Mesenchymal stem cell (in vitro differentiated cells and primary cell): ENCODE results near the gene C5orf47.

ENCODE experiments used
- DNase-seq: peaks from one replicate; pipeline ENCODE4 v3.0.0-alpha.2; 2013
- H2AFZ ChIP-seq: one replicate; pipeline ENCODE4 v1.6.1; 2013; ENCODE audit warnings: low read depth, mild to moderate bottlenecking, control low read depth, inconsistent platforms, low read length, moderate library complexity
- H2AK5ac ChIP-seq: 2 replicates; pipeline ENCODE4 v1.6.1; 2013; ENCODE audit warnings: low read length, moderate library complexity, mild to moderate bottlenecking, inconsistent platforms; ENCODE audit not compliant: severe bottlenecking
- H2BK120ac ChIP-seq: one replicate; pipeline ENCODE4 v1.6.1; 2013; ENCODE audit warnings: low read depth, mild to moderate bottlenecking, inconsistent platforms, low read length, moderate library complexity
- H2BK12ac ChIP-seq, 2 experiments: one replicate each; pipeline ENCODE4 v1.6.1; 2013; ENCODE audit warnings: inconsistent platforms in 2 of 2, low read length in 2 of 2, mild to moderate bottlenecking in 2 of 2, moderate library complexity in 2 of 2, control low read depth in 1 of 2
- H2BK15ac ChIP-seq: one replicate; pipeline ENCODE4 v1.6.1; 2013; ENCODE audit warnings: mild to moderate bottlenecking, low read depth, inconsistent platforms; ENCODE audit not compliant: poor library complexity, severe bottlenecking
- H2BK5ac ChIP-seq: 2 replicates; pipeline ENCODE4 v1.6.1; 2013; ENCODE audit warnings: low read depth, mild to moderate bottlenecking, low read length, control low read depth, inconsistent platforms; ENCODE audit not compliant: poor library complexity, severe bottlenecking
- H3K14ac ChIP-seq, 2 experiments: one replicate each; pipeline ENCODE4 v1.6.1; 2013; ENCODE audit warnings: inconsistent platforms in 2 of 2, low read length in 2 of 2, control low read depth in 1 of 2, mild to moderate bottlenecking in 1 of 2, moderate library complexity in 1 of 2
- H3K18ac ChIP-seq, 2 experiments: one replicate each; pipeline ENCODE4 v1.6.1; 2013; ENCODE audit warnings: inconsistent platforms in 2 of 2, low read length in 2 of 2, control low read depth in 1 of 2, low read depth in 1 of 2, mild to moderate bottlenecking in 1 of 2
- H3K23ac ChIP-seq, 2 experiments: one replicate each; pipeline ENCODE4 v1.6.1; 2013; ENCODE audit warnings: inconsistent platforms in 2 of 2, low read length in 2 of 2, mild to moderate bottlenecking in 2 of 2, moderate library complexity in 2 of 2, control low read depth in 1 of 2
- H3K27ac ChIP-seq: 2 replicates; pipeline ENCODE4 v1.5.1; 2013; ENCODE audit warnings: mild to moderate bottlenecking, moderate library complexity, low read length, control low read depth, inconsistent platforms; ENCODE audit not compliant: poor library complexity, severe bottlenecking
- H3K27me3 ChIP-seq, 2 experiments: 2 replicates each; pipeline versions ENCODE4 v1.6.1 to v1.7.0; 2013; ENCODE audit warnings: low read length in 2 of 2, mild to moderate bottlenecking in 2 of 2, moderate library complexity in 2 of 2, control low read depth in 1 of 2, inconsistent platforms in 1 of 2; ENCODE audit not compliant: control insufficient read depth in 1 of 2, insufficient read depth in 1 of 2
- H3K36me3 ChIP-seq, 2 experiments: 2 replicates each; pipeline versions ENCODE4 v1.6.1 to v1.7.0; 2013; ENCODE audit warnings: low read length in 2 of 2, control low read depth in 1 of 2, inconsistent platforms in 1 of 2, low read depth in 1 of 2, mild to moderate bottlenecking in 1 of 2; ENCODE audit not compliant: insufficient read depth in 2 of 2, control insufficient read depth in 1 of 2
- H3K4ac ChIP-seq, 2 experiments: one replicate each; pipeline ENCODE4 v1.6.1; 2013; ENCODE audit warnings: inconsistent platforms in 2 of 2, low read length in 2 of 2, mild to moderate bottlenecking in 2 of 2, moderate library complexity in 2 of 2, control low read depth in 1 of 2, low read depth in 1 of 2
- H3K4me1 ChIP-seq: 2 replicates; pipeline ENCODE4 v1.6.1; 2013; ENCODE audit warnings: low read depth, low read length, control low read depth; ENCODE audit not compliant: control insufficient read depth, insufficient read depth
- H3K4me2 ChIP-seq: 2 replicates; pipeline ENCODE4 v1.6.1; 2013; ENCODE audit warnings: low read length, mild to moderate bottlenecking, inconsistent platforms; ENCODE audit not compliant: poor library complexity, severe bottlenecking
- H3K4me3 ChIP-seq, 2 experiments: 2 replicates each; pipeline versions ENCODE4 v1.5.1 to v1.7.0; 2013; ENCODE audit warnings: low read length in 2 of 2, mild to moderate bottlenecking in 2 of 2, control low read depth in 1 of 2, low read depth in 1 of 2; ENCODE audit not compliant: insufficient read depth in 1 of 2
- H3K79me1 ChIP-seq: replicated peaks from 2 replicates; pipeline ENCODE4 v1.6.1; 2013; ENCODE audit warnings: mild to moderate bottlenecking, control low read depth, low read length, inconsistent platforms; ENCODE audit not compliant: poor library complexity, severe bottlenecking
- H3K9ac ChIP-seq: 2 replicates; pipeline ENCODE4 v1.7.0; 2013; ENCODE audit warnings: mild to moderate bottlenecking, low read length, moderate library complexity
- H3K9me3 ChIP-seq: 2 replicates; pipeline ENCODE4 v1.7.0; 2013; ENCODE audit warnings: mild to moderate bottlenecking, low read length; ENCODE audit not compliant: control insufficient read depth
- H4K8ac ChIP-seq: one replicate; pipeline ENCODE4 v1.6.1; 2013; ENCODE audit warnings: inconsistent platforms, mild to moderate bottlenecking, low read length, moderate library complexity
- H4K91ac ChIP-seq: one replicate; pipeline ENCODE4 v1.6.1; 2013; ENCODE audit warnings: mild to moderate bottlenecking, low read length, inconsistent platforms
- WGBS: methylation state at CpG from one replicate; pipeline ENCODE4 v1.1.7; 2013; ENCODE audit warnings: mixed read lengths; 5-methylcytosine and 5-hydroxymethylcytosine counted together

C5orf47 gene

DNA sequence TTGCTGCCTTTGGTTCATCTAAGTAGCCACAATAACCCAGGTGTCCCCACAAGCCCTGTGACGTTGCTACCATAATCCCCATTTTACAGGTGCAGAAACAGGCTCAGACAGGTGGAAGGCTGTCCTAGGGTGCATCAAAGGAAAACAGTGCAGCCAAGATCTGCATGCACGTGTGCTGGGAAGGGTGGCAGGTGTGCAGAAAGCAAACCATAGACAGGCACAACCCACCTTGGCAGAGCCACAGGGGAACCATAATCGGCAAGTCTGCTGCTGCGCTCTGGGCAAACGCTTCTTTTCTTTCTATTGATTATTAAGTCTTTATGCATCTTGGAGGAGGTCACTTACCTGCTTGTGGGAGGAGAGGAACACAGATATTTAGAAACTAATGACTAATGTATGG, 63.7 kb downstream of the C5orf47 start:
- H3K27ac ChIP-seq: no peak overlapping the region
- no peak overlapping the region for H3K23ac ChIP-seq
- WGBS: 62% methylated on average over 4 of the region's 5 CpGs

GRCh38 chr5:174053905-174054304, 64.9 kb downstream of the C5orf47 start:
- Histone ChIP-seq H2AFZ (no peak overlapping the region), H3K27me3 (peaks cover 0 to 14% of the 10 kb centered on the region in 2 experiments), H2BK5ac (no peak overlapping the region), H2BK15ac (no peak overlapping the region), H3K36me3 (no peaks in the 10 kb centered on the region), H4K8ac (no peak overlapping the region), H3K18ac (no peak overlapping the region), H3K23ac (no peak overlapping the region), H3K4me2 (no peak overlapping the region), H3K27ac (no peak overlapping the region), H2BK12ac (no peak overlapping the region), H4K91ac (no peak overlapping the region), H3K4me3 (no peak overlapping the region), H3K4ac (no peak overlapping the region), H2AK5ac (no peak overlapping the region), H3K14ac (no peak overlapping the region), H3K4me1 (no peaks in the 10 kb centered on the region), H3K79me1 (no peaks in the 10 kb centered on the region), H3K9ac (no peak overlapping the region), H3K9me3 (no peaks in the 10 kb centered on the region), H2BK120ac (no peak overlapping the region)
- WGBS: 86% methylated on average over 3 of the region's 3 CpGs
- no peak for DNase-seq

More for the DNA sequence above, 63.7 kb downstream of the C5orf47 start:
- Histone ChIP-seq H4K8ac (no peak overlapping the region), H3K27me3 (peaks cover 0 to 12% of the 10 kb centered on the region in 2 experiments), H3K9me3 (no peaks in the 10 kb centered on the region), H3K9ac (no peak overlapping the region), H2AFZ (no peak overlapping the region), H3K4ac (no peak overlapping the region), H2BK5ac (no peak overlapping the region), H3K79me1 (no peaks in the 10 kb centered on the region), H3K36me3 (no peaks in the 10 kb centered on the region), H4K91ac (no peak overlapping the region), H3K4me1 (no peaks in the 10 kb centered on the region), H2AK5ac (no peak overlapping the region), H2BK12ac (no peak overlapping the region), H3K4me3 (no peak overlapping the region), H3K18ac (no peak overlapping the region), H2BK120ac (no peak overlapping the region), H3K4me2 (no peak overlapping the region), H2BK15ac (no peak overlapping the region), H3K14ac (no peak overlapping the region)
- DNase-seq: no peak
